Measurements from ENCODE around the gene ITFG2. TPM values are rescaled to one million over a fixed set of nuclear protein-coding genes. Genes with fewer than 3 reads are reported as not detected.

ITFG2 gene
- total and polyA plus RNA-seq, 4 donors = 7.5 to 26.3 (median 11.4) TPM

- Histone ChIP-seq H3K27me3 (ENCODE audit: control insufficient read depth in 4 of 4, insufficient read depth in 4 of 4, low read length in 3 of 4) (no peaks in the 10 kb centered on the region), H3K27ac (ENCODE audit: low read depth in 1 of 2, low read length in 2 of 2) (no peak overlapping the region), H3K4me1 (ENCODE audit: control insufficient read depth in 4 of 4, insufficient read depth in 4 of 4, low read length in 3 of 4) (peaks cover 0 to 11% (median 10%) of the 10 kb centered on the region in 4 donors), H3K36me3 (ENCODE audit: control insufficient read depth in 4 of 4, insufficient read depth in 3 of 4, low read depth in 1 of 4, low read length in 3 of 4) (peaks cover 15 to 43% (median 31%) of the 10 kb centered on the region in 4 donors), H3K9me3 (ENCODE audit: control insufficient read depth in 4 of 4, low read length in 3 of 4) (no peaks in the 10 kb centered on the region), H3K4me3 (ENCODE audit: low read depth in 1 of 3, low read length in 3 of 3) (no peak overlapping the region), H3K9ac (ENCODE audit: low read depth in 1 of 2, low read length in 2 of 2) (no peak overlapping the region)
- TF ChIP-seq FOXA1 (IDR thresholded peaks at IDR 0.05) (no peak), FOXA2 (IDR thresholded peaks at IDR 0.05) (no peak), SP1 (IDR thresholded peaks at IDR 0.05) (no peak), HNF4A (conservative IDR thresholded peaks at IDR 0.05) (no peak), NR2F2 (IDR thresholded peaks at IDR 0.05) (no peak), GABPA (IDR thresholded peaks at IDR 0.05 in 1 of 2, conservative IDR thresholded peaks at IDR 0.05 in 1 of 2) (no peak), EGR1 (IDR thresholded peaks at IDR 0.05; ENCODE audit: low read depth in 2 of 2) (no peak), JUND (IDR thresholded peaks at IDR 0.05) (no peak), CTCF (IDR thresholded peaks at IDR 0.05; ENCODE audit: low read depth, low read length, missing input control) (no peak), TAF1 (conservative IDR thresholded peaks at IDR 0.05) (no peak), HNF4G (IDR thresholded peaks at IDR 0.05) (no peak), RAD21 (IDR thresholded peaks at IDR 0.05) (no peak), ATF3 (IDR thresholded peaks at IDR 0.05) (no peak), YY1 (IDR thresholded peaks at IDR 0.05) (no peak), RXRA (IDR thresholded peaks at IDR 0.05) (no peak)
- TF ChIP-seq, protein P1, sequence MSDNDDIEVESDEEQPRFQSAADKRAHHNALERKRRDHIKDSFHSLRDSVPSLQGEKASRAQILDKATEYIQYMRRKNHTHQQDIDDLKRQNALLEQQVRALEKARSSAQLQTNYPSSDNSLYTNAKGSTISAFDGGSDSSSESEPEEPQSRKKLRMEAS (IDR thresholded peaks at IDR 0.05) = no peak
- TF ChIP-seq, protein P2, sequence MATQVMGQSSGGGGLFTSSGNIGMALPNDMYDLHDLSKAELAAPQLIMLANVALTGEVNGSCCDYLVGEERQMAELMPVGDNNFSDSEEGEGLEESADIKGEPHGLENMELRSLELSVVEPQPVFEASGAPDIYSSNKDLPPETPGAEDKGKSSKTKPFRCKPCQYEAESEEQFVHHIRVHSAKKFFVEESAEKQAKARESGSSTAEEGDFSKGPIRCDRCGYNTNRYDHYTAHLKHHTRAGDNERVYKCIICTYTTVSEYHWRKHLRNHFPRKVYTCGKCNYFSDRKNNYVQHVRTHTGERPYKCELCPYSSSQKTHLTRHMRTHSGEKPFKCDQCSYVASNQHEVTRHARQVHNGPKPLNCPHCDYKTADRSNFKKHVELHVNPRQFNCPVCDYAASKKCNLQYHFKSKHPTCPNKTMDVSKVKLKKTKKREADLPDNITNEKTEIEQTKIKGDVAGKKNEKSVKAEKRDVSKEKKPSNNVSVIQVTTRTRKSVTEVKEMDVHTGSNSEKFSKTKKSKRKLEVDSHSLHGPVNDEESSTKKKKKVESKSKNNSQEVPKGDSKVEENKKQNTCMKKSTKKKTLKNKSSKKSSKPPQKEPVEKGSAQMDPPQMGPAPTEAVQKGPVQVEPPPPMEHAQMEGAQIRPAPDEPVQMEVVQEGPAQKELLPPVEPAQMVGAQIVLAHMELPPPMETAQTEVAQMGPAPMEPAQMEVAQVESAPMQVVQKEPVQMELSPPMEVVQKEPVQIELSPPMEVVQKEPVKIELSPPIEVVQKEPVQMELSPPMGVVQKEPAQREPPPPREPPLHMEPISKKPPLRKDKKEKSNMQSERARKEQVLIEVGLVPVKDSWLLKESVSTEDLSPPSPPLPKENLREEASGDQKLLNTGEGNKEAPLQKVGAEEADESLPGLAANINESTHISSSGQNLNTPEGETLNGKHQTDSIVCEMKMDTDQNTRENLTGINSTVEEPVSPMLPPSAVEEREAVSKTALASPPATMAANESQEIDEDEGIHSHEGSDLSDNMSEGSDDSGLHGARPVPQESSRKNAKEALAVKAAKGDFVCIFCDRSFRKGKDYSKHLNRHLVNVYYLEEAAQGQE (IDR thresholded peaks at IDR 0.05) = no peak
- TF ChIP-seq, protein P3, sequence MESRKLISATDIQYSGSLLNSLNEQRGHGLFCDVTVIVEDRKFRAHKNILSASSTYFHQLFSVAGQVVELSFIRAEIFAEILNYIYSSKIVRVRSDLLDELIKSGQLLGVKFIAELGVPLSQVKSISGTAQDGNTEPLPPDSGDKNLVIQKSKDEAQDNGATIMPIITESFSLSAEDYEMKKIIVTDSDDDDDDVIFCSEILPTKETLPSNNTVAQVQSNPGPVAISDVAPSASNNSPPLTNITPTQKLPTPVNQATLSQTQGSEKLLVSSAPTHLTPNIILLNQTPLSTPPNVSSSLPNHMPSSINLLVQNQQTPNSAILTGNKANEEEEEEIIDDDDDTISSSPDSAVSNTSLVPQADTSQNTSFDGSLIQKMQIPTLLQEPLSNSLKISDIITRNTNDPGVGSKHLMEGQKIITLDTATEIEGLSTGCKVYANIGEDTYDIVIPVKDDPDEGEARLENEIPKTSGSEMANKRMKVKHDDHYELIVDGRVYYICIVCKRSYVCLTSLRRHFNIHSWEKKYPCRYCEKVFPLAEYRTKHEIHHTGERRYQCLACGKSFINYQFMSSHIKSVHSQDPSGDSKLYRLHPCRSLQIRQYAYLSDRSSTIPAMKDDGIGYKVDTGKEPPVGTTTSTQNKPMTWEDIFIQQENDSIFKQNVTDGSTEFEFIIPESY (IDR thresholded peaks at IDR 0.05) = no peak
- WGBS = 65% methylated on average over 2 of the region's 2 CpGs
- DNase-seq (ENCODE audit: low spot score) = no peak
Measured at GRCh38 chr12:2805143-2805520, 7.3 kb upstream of the ITFG2 start.
